Activated CD8-positive, alpha-beta memory T cell treated with anti-CD3 and anti-CD28 coated beads, Interleukin-2, amount 10 ng/mL, durations not matched to agents 7 days and 5 days (primary cell): ENCODE measurements around the gene MAS1L. TPM values are rescaled to one million over a fixed set of nuclear protein-coding genes. Genes with fewer than 3 reads are reported as not detected.

Experiments used
- ATAC-seq: fragments of 150-1000 bp; cut with Tn5 transposase; one replicate; pipeline ENCODE4 v1.10.0; 2021; ENCODE audit warnings: moderate library complexity
- CTCF ChIA-PET: fragments of 350-600 bp; sonication (Branson Sonifier 250); formaldehyde crosslinking; loops from one replicate; lab custom pipeline; 2021; ENCODE audit warnings: antibody characterized with exemption; lab: Charles Lee
- DNase-seq: peaks from one replicate; pipeline ENCODE4 v3.0.0-alpha.2; 2020
- H3K27ac Mint-ChIP-seq: one replicate; pipeline ENCODE4 v1.8.0; 2021; ENCODE audit warnings: mild to moderate bottlenecking, mixed read lengths
- H3K27me3 Mint-ChIP-seq: one replicate; pipeline ENCODE4 v1.8.0; 2021; ENCODE audit warnings: mixed read lengths
- H3K36me3 Mint-ChIP-seq: one replicate; pipeline ENCODE4 v1.8.0; 2021; ENCODE audit warnings: mild to moderate bottlenecking, mixed read lengths
- H3K4me1 Mint-ChIP-seq: one replicate; pipeline ENCODE4 v1.8.0; 2021; ENCODE audit warnings: mixed read lengths
- H3K4me3 Mint-ChIP-seq: one replicate; pipeline ENCODE4 v1.8.0; 2021; ENCODE audit warnings: mild to moderate bottlenecking, moderate library complexity, mixed read lengths
- H3K9me3 Mint-ChIP-seq: one replicate; pipeline ENCODE4 v1.8.0; 2022; ENCODE audit warnings: low read depth, mixed read lengths
- total RNA-seq, 2 experiments: library from RNA; stranded (reverse); gene quantifications; one replicate each; pipeline ENCODE4 v1.2.3, GENCODE V29; 2021

MAS1L gene
- total RNA-seq, 2 experiments from 2014 or later, result not detected

DNA sequence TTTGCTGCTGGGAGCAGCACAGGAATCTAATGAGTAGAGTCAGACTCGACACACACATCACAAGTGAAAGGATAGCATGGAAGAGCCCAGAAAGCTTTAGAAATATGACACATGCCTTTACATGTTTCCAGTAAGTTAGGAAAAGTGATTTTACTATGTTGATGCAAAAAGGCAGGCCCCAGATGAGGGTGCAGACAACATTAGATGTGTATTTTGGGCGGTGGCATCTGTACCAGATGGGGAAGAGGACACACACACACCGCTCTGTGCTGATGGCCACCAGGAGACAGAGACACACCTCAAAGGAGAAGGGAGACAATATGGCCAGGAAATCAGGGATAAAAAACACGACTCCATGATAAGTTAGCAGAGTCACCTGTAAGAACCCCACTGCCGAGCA is 625 bp downstream of the MAS1L start:
- CTCF ChIA-PET, result no interaction called here
- ATAC-seq (no peak), DNase-seq (no peak)
- Mint-ChIP-seq H3K4me1 (no peaks in the 10 kb centered on the region), H3K27me3 (peaks cover 20% of the 10 kb centered on the region), H3K27ac (no peak overlapping the region), H3K9me3 (no peaks in the 10 kb centered on the region), H3K36me3 (no peaks in the 10 kb centered on the region), H3K4me3 (no peak overlapping the region)

- no peak for DNase-seq
- no peaks in the 10 kb centered on the region for H3K36me3 Mint-ChIP-seq
- ATAC-seq, result no peak
- H3K27me3 Mint-ChIP-seq, result peaks cover 21% of the 10 kb centered on the region
- CTCF ChIA-PET, result no interaction called here
- H3K9me3 Mint-ChIP-seq, result no peaks in the 10 kb centered on the region
- no peak overlapping the region for H3K4me3 Mint-ChIP-seq
- no peaks in the 10 kb centered on the region for H3K4me1 Mint-ChIP-seq
- no peak overlapping the region for H3K27ac Mint-ChIP-seq
Observed at GRCh38 chr6:29486577-29486976, 1.2 kb downstream of the MAS1L start.

DNA sequence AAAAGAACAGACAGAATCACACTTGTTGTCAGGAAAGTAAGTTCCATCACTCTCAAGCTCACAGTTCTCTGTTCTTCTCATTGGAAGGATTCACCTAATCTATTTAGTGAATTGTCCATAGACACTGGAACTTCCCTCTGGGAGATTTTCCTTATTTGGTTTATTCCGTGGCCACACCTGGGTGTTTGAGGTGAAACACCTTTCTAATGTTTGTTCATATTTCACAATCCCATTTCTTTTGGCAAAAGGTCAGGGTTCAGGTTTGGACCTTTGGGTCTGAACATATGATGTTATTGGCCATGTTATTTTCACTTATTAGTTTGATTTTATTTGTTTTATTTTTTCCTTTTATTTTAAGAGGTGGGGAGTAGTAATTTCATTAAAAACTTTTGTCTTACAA is 4.0 kb downstream of the MAS1L start:
- Mint-ChIP-seq H3K36me3 (no peaks in the 10 kb centered on the region), H3K4me3 (no peak overlapping the region), H3K27me3 (peaks cover 27% of the 10 kb centered on the region), H3K9me3 (no peaks in the 10 kb centered on the region), H3K27ac (no peak overlapping the region), H3K4me1 (no peaks in the 10 kb centered on the region)
- ATAC-seq (no peak), DNase-seq (no peak)
- CTCF ChIA-PET, result no interaction called here

GRCh38 chr6:29483186-29483585 is 4.6 kb downstream of the MAS1L start:
- H3K9me3 Mint-ChIP-seq, result no peaks in the 10 kb centered on the region
- ATAC-seq (no peak), DNase-seq (no peak)
- CTCF ChIA-PET, result no interaction called here
- H3K27ac Mint-ChIP-seq, result no peak overlapping the region
- H3K4me1 Mint-ChIP-seq, result no peaks in the 10 kb centered on the region
- no peak overlapping the region for H3K4me3 Mint-ChIP-seq
- peaks cover 27% of the 10 kb centered on the region for H3K27me3 Mint-ChIP-seq
- H3K36me3 Mint-ChIP-seq, result no peaks in the 10 kb centered on the region

- ATAC-seq (no peak), DNase-seq (no peak)
- H3K9me3 Mint-ChIP-seq, result no peaks in the 10 kb centered on the region
- no peak overlapping the region for H3K4me3 Mint-ChIP-seq
- H3K36me3 Mint-ChIP-seq, result no peaks in the 10 kb centered on the region
- CTCF ChIA-PET, result no interaction called here
- H3K27me3 Mint-ChIP-seq, result peaks cover 18% of the 10 kb centered on the region
- H3K4me1 Mint-ChIP-seq, result no peaks in the 10 kb centered on the region
- H3K27ac Mint-ChIP-seq, result no peak overlapping the region
Observed at GRCh38 chr6:29479560-29479959, 8.2 kb downstream of the MAS1L start.

DNA sequence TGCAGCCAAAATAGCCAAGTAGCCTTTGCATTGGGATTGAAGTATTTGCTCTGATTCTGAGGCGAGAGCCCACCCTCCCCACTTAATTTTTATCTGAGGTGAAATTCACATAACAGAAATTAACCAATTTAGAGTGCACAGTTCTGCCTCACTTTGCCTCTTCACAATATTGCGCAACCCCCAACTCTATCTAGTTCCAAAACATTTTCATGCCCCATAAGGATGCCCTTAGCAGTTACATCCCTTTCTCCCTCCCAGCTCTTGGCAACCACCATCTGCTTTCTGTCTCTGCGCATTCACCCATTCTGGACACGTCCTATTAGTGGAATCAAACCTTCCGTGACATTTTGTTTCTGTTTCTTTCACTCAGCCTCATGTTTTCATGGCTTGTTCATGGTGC is 9.0 kb downstream of the MAS1L start:
- H3K4me3 Mint-ChIP-seq, result no peak overlapping the region
- peaks cover 17% of the 10 kb centered on the region for H3K27me3 Mint-ChIP-seq
- H3K4me1 Mint-ChIP-seq, result no peaks in the 10 kb centered on the region
- no peak for ATAC-seq
- H3K36me3 Mint-ChIP-seq, result no peaks in the 10 kb centered on the region
- DNase-seq, result no peak
- H3K9me3 Mint-ChIP-seq, result no peaks in the 10 kb centered on the region
- H3K27ac Mint-ChIP-seq, result no peak overlapping the region
- CTCF ChIA-PET, result no interaction called here

DNA sequence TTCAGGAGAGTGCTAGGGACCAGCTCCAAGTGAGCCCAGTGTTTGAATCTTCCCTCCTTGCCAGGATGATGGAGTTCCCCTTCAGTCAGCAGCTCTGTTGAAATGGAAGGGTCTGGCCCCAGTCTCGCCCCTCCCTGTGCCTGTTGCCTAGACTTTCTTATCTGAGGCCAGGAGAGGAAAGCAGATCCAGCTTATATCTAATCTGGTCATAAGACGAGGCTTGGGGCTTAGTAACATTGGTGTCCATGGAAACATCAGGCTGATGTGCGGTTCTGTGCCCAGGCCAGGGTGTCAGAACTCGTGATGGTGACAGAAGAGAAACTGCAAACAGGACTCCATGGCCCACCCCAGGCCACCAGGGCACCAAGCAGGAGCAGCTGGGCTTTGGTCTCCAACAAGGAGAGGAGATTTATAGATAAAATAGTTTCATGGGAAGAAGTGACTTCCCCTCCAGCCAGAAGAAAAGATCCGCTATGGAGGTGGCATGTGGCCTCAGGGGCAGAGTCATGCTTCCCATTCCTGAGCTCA is 9.8 kb downstream of the MAS1L start:
- Mint-ChIP-seq H3K4me3 (no peak overlapping the region), H3K36me3 (no peaks in the 10 kb centered on the region), H3K4me1 (no peaks in the 10 kb centered on the region), H3K9me3 (no peaks in the 10 kb centered on the region), H3K27ac (no peak overlapping the region), H3K27me3 (peaks cover 13% of the 10 kb centered on the region)
- CTCF ChIA-PET, result no interaction called here
- no peak for DNase-seq
- no peak for ATAC-seq

- H3K27me3 Mint-ChIP-seq, result peaks cover 13% of the 10 kb centered on the region
- H3K4me1 Mint-ChIP-seq, result no peaks in the 10 kb centered on the region
- CTCF ChIA-PET, result no interaction called here
- no peak overlapping the region for H3K4me3 Mint-ChIP-seq
- ATAC-seq, result no peak
- H3K9me3 Mint-ChIP-seq, result no peaks in the 10 kb centered on the region
- H3K36me3 Mint-ChIP-seq, result no peaks in the 10 kb centered on the region
- no peak overlapping the region for H3K27ac Mint-ChIP-seq
- no peak for DNase-seq
Observed at GRCh38 chr6:29474996-29475395, 12.8 kb downstream of the MAS1L start.

GRCh38 chr6:29466241-29466640 is 21.5 kb downstream of the MAS1L start:
- CTCF ChIA-PET, result no interaction called here
- peaks cover 36% of the 10 kb centered on the region for H3K27me3 Mint-ChIP-seq

DNA sequence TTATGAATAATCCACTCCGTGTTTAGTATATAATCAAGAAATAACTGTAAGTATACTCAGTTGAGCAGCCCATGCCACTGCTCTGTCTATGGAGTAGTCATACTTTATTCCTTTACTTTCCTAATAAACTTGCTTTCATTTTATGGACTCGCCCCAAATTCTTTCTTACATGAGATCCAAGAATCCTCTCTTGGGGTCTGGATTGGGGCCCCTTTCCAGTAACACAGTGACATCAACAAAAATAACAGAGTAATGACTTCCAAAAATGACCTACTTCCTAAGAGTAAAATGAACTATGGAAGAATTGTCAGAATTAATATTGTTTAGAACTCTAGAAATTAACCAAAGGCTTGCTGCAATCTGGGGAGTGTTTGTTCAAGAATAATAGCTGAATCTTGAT is 22.0 kb downstream of the MAS1L start:
- CTCF ChIA-PET, result no interaction called here
- H3K27me3 Mint-ChIP-seq, result peaks cover 34% of the 10 kb centered on the region
- no peak overlapping the region for H3K27ac Mint-ChIP-seq
- DNase-seq, result no peak
- H3K4me1 Mint-ChIP-seq, result peaks cover 2% of the 10 kb centered on the region
- no peaks in the 10 kb centered on the region for H3K9me3 Mint-ChIP-seq
- no peak for ATAC-seq
- H3K36me3 Mint-ChIP-seq, result no peaks in the 10 kb centered on the region
- no peak overlapping the region for H3K4me3 Mint-ChIP-seq

More at GRCh38 chr6:29466241-29466640, 21.5 kb downstream of the MAS1L start:
- Mint-ChIP-seq H3K36me3 (no peaks in the 10 kb centered on the region), H3K9me3 (no peaks in the 10 kb centered on the region), H3K4me3 (no peak overlapping the region), H3K27ac (no peak overlapping the region), H3K4me1 (peaks cover 2% of the 10 kb centered on the region)
- DNase-seq (no peak), ATAC-seq (no peak)

GRCh38 chr6:29465279-29465678 is 22.5 kb downstream of the MAS1L start:
- H3K36me3 Mint-ChIP-seq, result no peaks in the 10 kb centered on the region
- H3K27ac Mint-ChIP-seq, result no peak overlapping the region
- no peaks in the 10 kb centered on the region for H3K9me3 Mint-ChIP-seq
- peaks cover 2% of the 10 kb centered on the region for H3K4me1 Mint-ChIP-seq
- DNase-seq (no peak), ATAC-seq (no peak)
- CTCF ChIA-PET, result no interaction called here
- no peak overlapping the region for H3K4me3 Mint-ChIP-seq
- peaks cover 34% of the 10 kb centered on the region for H3K27me3 Mint-ChIP-seq

GRCh38 chr6:29462022-29462421 is 25.7 kb downstream of the MAS1L start:
- Mint-ChIP-seq H3K27me3 (peaks cover 36% of the 10 kb centered on the region), H3K36me3 (no peaks in the 10 kb centered on the region), H3K27ac (no peak overlapping the region), H3K4me1 (peaks cover 2% of the 10 kb centered on the region), H3K9me3 (no peaks in the 10 kb centered on the region), H3K4me3 (no peak overlapping the region)
- no peak for ATAC-seq
- DNase-seq, result no peak
- CTCF ChIA-PET, result no interaction called here

DNA sequence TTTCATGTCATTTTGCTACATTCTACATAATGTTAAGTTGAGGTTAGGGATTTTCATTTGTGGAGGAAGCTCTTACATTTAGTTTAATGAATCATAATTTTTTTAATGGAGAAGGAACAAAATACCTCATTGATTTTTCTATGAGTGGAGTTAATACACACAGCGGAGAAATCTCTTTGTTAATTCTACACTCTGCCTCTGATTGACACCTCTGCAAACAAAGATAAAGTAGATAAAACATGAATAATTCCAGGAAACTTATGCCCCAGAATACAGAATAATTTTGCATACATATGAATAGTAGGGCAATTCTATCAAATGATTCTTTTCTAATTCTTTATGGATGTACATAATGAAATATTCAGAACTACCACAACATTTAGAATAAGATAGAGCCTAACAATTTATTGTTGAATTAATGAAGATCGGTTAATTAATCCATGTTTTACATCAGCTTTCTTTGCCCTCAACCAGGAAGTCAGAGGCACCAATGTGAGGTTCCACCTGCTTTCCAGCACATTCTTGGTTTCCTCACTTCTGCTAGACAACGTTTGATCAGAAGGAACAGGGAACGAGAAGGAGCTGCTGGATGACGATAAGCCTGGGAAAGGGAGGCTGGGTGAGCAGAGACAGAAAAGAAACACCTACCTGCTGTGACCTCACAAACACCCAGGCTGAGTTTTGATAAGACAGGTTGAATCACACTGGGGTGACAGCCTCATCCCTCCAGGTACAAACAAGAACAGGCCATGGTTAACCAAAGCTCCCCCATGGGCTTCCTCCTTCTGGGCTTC is 26.5 kb downstream of the MAS1L start:
- CTCF ChIA-PET, result no interaction called here

DNA sequence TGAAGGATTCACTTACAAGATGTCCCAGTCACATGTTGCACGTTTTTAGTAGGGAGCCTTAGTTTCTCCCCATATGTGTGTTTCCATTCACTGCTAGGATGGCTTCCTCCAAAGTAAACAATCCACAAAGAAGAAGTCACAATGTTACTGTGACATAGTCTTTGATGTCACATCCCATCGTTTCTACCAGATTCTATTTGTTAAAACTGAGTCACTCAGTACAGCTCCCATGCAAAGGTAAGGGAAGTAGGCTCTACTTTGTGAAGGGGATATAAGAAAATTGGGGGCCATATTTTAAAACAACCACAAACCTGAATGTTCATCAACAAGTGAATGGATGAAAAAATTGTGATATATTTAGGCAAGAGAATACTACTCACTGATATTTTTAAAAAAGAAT is 30.8 kb downstream of the MAS1L start, which contains the start of the genes OR11A1 and OR2H1:
Gene OR11A1, minus strand, starts transcription at position 101 of the 400 bp plus-strand sequence. CDS start 29,430 bp downstream, outside the sequence.
Gene OR2H1, plus strand, starts transcription at position 185 of the 400 bp plus-strand sequence. CDS start 4,615 bp downstream, outside the sequence.
- no peaks in the 10 kb centered on the region for H3K36me3 Mint-ChIP-seq
- CTCF ChIA-PET, result no interaction called here
- no peak for ATAC-seq

More for the DNA sequence above, 26.5 kb downstream of the MAS1L start:
- H3K4me1 Mint-ChIP-seq, result peaks cover 2% of the 10 kb centered on the region
- H3K9me3 Mint-ChIP-seq, result no peaks in the 10 kb centered on the region
- no peak overlapping the region for H3K27ac Mint-ChIP-seq
- peaks cover 36% of the 10 kb centered on the region for H3K27me3 Mint-ChIP-seq
- no peak overlapping the region for H3K4me3 Mint-ChIP-seq
- ATAC-seq (no peak), DNase-seq (no peak)
- no peaks in the 10 kb centered on the region for H3K36me3 Mint-ChIP-seq

More for the DNA sequence above, 30.8 kb downstream of the MAS1L start, which contains the start of the genes OR11A1 and OR2H1:
- DNase-seq, result no peak
- H3K27ac Mint-ChIP-seq, result no peak within 1 kb of the TSS
- H3K4me3 Mint-ChIP-seq, result no peak within 1 kb of the TSS
- H3K27me3 Mint-ChIP-seq, result peaks cover 27% of the 10 kb centered on the region
- H3K9me3 Mint-ChIP-seq, result no peaks in the 10 kb centered on the region
- H3K4me1 Mint-ChIP-seq, result peaks cover 2% of the 10 kb centered on the region
